GM23338 (cell line): ENCODE data around the gene MACROD1.

ENCODE experiments used
- CREB1 ChIP-seq: fragments of 250-450 bp; sonication (Bioruptor Pico); IDR thresholded peaks from 2 replicates; pipeline ENCODE4 v1.5.0; 2020; ENCODE audit warnings: low read depth, mild to moderate bottlenecking, moderate library complexity
- CTCF ChIP-seq, 2 experiments: fragments of 200-600 bp in 1 of 2; sonication (generic) in 1 of 2; conservative IDR thresholded peaks; 2 replicates each; pipeline versions ENCODE4 v1.5.1 to v1.6.1; 2016 to 2017; ENCODE audit warnings: antibody characterized with exemption in 2 of 2, low read depth in 2 of 2, mild to moderate bottlenecking in 2 of 2, moderate library complexity in 1 of 2
- EZH2 ChIP-seq: fragments of 200-600 bp; sonication (generic); IDR thresholded peaks from one replicate; pipeline ENCODE4 v1.8.0; 2017; ENCODE audit warnings: antibody characterized with exemption, mild to moderate bottlenecking, low read depth; ENCODE audit not compliant: unreplicated experiment
- EZH2phosphoT487 ChIP-seq: fragments of 200-600 bp; sonication (generic); IDR thresholded peaks from one replicate; pipeline ENCODE4 v1.8.1; 2018; ENCODE audit warnings: antibody characterized with exemption; ENCODE audit not compliant: unreplicated experiment
- JUNB ChIP-seq: IDR thresholded peaks from one replicate; pipeline ENCODE4 v1.6.1; 2016; ENCODE audit warnings: antibody characterized with exemption; ENCODE audit not compliant: unreplicated experiment
- POLR2AphosphoS5 ChIP-seq: IDR thresholded peaks from 2 replicates; pipeline ENCODE4 v1.6.1; 2016; ENCODE audit warnings: antibody characterized with exemption, low read depth
- REST ChIP-seq: IDR thresholded peaks from one replicate; pipeline ENCODE4 v1.6.1; 2018; ENCODE audit warnings: antibody characterized with exemption; ENCODE audit not compliant: unreplicated experiment
- ZNF462 ChIP-seq: fragments of 250-450 bp; sonication (Bioruptor Pico); IDR thresholded peaks from 2 replicates; pipeline ENCODE4 v1.5.0; 2020; ENCODE audit warnings: mild to moderate bottlenecking, moderate library complexity

- TF ChIP-seq POLR2AphosphoS5: no peak
- no peak for TF ChIP-seq CTCF (conservative IDR thresholded peaks at IDR 0.05; ENCODE audit: low read depth in 2 of 2)
- TF ChIP-seq EZH2phosphoT487: no peak
- TF ChIP-seq EZH2: peak; percentile 58
- no peak for TF ChIP-seq REST
- no peak for TF ChIP-seq CREB1 (CRISPR knock-in tag)
- no peak for TF ChIP-seq ZNF462 (CRISPR knock-in tag)
- no peak for TF ChIP-seq JUNB
These were observed 128.8 kb downstream of the MACROD1 start for GRCh38 chr11:64037027-64037634.
